ENCODE data around the gene APLN.

DNA sequence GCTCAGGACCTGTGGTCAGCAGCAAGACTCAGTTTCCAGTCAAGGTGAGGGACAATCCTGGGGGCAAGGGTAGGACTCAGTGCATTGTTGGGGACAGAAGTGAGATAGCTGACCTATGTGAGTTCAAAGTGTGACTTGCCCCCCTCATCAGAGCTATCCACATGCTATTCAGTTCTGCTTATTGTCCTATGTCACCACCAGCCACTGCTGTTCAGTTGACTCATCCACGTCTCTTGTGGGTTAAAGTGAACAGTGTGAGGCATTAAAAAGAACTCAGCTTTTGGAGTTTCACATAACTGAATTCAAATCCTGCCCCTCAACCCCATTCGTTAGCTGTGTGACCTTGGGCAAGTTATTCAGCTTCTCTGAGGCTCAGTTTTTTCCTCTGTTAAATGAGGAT lies 4.4 kb upstream of the APLN start:
- TF ChIP-seq CTCF (optimal IDR thresholded peaks at IDR 0.05 in 1 of 3, IDR thresholded peaks at IDR 0.05 in 1 of 3, conservative IDR thresholded peaks at IDR 0.05 in 1 of 3; ENCODE audit: extremely low read depth in 1 of 3, insufficient read depth in 2 of 3, low read length in 3 of 3) (no peak), EZH2 (IDR thresholded peaks at IDR 0.05; ENCODE audit: low read length) (no peak)

Data from keratinocyte (primary cell).